ENCODE results near the gene AMBRA1.

The AMBRA1 gene

DNA sequence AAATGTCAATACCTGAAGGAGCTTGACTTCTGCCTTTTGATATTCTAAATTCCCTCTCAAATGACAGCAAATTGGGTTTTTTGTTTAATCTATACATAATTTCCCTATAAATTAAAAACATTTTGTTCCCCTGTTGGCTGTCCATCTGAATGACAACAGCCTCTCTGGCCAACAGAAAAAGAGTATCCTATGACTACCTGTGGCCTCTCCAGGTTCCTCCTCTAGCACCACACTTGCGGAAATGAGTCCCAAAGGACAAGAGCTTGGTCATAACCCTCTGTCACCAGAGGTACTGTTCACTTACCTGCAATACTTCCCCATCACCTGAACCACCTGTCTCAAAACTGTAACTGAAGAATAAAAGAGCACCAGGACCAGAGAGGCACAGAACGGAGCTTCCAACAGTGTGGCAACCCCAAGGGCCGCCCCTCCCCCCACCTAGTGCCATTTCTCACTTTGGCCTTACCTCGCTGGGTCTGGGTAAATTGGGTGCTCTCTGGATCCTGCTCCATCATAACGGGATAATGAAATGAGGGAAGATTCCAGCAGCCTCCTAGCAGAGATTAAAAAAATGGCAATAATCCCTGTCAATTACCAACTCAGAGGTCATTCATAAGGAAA, 81.5 kb downstream of the AMBRA1 start:
- DNase-seq (ENCODE audit: low read depth, low spot score): no peak
- in situ Hi-C loops (cut with HindIII; ENCODE audit: low sequenced_read_pairs): no loop called here
- no peak overlapping the region for H3K4me3 ChIP-seq (ENCODE audit: low read depth, low read length)
- TF ChIP-seq CTCF (IDR thresholded peaks at IDR 0.05; ENCODE audit: low read depth, low read length): no peak

GRCh38 chr11:46511342-46511741, 82.5 kb downstream of the AMBRA1 start:
- H3K4me3 ChIP-seq (ENCODE audit: low read depth, low read length): no peak overlapping the region
- in situ Hi-C loops (cut with HindIII; ENCODE audit: low sequenced_read_pairs): no loop called here
- no peak for TF ChIP-seq CTCF (IDR thresholded peaks at IDR 0.05; ENCODE audit: low read depth, low read length)
- DNase-seq (ENCODE audit: low read depth, low spot score): no peak

DNA sequence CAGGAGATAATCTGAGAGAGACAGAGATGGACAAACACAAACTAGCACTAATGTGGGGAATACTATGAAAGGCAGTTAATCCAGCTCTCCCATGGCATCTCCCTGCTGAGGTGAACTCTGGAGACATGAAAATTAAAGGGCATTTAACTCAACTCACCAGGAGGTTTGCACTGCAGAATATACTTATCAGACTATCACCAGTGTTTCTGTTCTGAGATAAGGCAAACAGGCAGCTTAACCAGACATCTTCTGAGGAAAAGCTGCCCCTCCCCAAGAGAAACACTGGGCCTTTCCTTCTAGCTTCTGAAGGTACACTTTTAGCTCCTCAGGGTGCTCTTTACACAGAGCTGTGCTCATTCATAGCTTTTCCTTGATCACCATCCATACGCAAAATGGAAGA, 85.5 kb downstream of the AMBRA1 start:
- in situ Hi-C loops (cut with HindIII; ENCODE audit: low sequenced_read_pairs): no loop called here
- TF ChIP-seq CTCF (IDR thresholded peaks at IDR 0.05; ENCODE audit: low read depth, low read length): no peak
- H3K4me3 ChIP-seq (ENCODE audit: low read depth, low read length): no peak overlapping the region
- DNase-seq (ENCODE audit: low read depth, low spot score): no peak

DNA sequence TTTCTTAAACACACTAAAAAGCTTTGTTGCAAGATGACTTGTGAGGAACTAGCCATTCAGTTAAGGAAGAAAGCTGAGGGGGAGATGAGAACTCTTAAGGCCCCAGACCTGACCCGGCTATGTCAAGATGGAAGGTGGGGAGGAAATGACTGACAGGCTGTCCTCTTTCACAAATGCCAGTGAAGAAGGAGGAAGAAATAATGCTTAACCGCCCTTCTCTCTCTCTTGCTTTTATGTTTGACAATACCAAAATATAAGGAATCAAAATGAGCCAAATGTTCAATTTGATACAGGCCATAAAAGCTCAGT, 87.4 kb downstream of the AMBRA1 start:
- TF ChIP-seq CTCF (IDR thresholded peaks at IDR 0.05; ENCODE audit: low read depth, low read length): no peak
- in situ Hi-C loops (cut with HindIII; ENCODE audit: low sequenced_read_pairs): no loop called here
- no peak overlapping the region for H3K4me3 ChIP-seq (ENCODE audit: low read depth, low read length)
- DNase-seq (ENCODE audit: low read depth, low spot score): no peak

DNA sequence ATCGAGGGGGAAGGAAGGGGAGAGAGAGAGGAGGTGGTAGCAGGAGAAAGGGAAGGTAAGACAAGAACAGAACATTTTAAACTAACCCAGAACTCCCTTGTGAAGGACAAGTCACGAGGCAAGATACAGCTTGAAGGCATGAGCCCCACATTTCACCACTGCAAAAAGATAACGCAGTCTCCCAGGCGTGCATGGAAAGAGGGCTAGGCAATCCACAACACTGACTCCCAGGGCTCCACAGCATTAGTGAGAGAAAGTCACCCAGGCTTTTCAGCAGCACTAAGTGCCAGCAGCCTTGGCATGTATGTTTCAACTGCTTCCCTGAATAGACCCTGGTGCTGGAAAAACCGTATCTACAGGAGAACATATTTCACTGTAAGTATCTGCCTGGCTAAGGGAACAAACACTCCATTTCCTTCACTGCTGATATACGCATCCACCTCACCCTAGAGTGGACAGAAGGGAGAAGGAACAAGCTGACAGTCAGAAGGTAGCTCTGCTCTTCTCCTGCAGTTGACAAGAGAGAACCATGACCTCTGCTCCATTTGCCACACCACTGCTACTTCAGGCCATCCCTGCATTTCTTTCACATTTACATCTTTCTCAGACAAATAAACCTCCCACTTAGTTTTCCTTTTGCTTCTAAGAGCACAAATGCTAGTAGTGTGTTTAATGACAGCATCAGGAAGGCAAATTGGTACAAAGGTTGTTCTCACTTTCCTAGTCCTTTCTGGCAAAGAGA, 87.9 kb downstream of the AMBRA1 start:
- in situ Hi-C loops (cut with HindIII; ENCODE audit: low sequenced_read_pairs): no loop called here
- H3K4me3 ChIP-seq (ENCODE audit: low read depth, low read length): no peak overlapping the region
- DNase-seq (ENCODE audit: low read depth, low spot score): no peak
- TF ChIP-seq CTCF (IDR thresholded peaks at IDR 0.05; ENCODE audit: low read depth, low read length): no peak

DNA sequence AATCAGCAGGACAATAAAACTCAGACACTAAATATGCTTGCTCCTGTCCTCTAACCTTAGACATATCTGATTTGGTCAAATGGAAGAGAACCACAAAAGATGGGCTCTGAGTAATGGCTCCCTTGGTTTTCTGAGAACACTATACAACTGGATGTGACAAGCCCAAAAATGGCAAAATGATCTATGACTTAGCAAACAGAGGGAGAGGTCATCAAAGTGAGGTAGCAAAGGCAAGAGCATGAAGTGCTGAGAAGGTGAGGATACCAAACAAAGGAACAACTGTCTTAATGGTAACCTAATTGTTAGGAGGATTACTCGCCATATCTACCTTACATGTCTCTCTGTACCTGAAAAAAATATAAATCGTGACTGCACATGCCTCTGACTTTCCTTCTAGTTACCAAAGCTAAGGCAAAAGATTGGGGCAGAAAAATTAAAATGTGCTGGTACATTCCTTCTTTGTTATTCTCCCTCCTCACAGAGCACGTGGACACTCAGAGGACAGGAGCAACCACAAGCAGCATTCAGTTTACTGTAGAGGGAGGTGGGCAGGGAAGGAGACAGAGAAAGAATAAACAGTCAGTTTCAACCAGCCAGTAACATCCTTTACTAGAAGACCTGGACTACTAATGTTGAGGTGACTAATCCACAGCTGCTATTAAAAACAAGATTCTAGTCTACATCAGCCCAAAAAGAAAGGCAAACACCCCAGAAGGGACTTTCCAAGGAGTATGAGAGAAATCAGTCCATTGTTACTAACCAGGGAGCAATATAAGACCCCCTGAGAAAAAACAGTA, 88.8 kb downstream of the AMBRA1 start:
- no peak for TF ChIP-seq CTCF (IDR thresholded peaks at IDR 0.05; ENCODE audit: low read depth, low read length)
- no peak overlapping the region for H3K4me3 ChIP-seq (ENCODE audit: low read depth, low read length)
- DNase-seq (ENCODE audit: low read depth, low spot score): peak; percentile 55
- in situ Hi-C loops (cut with HindIII; ENCODE audit: low sequenced_read_pairs): no loop called here
